Measurements from ENCODE around the gene LAP3. TPM values are rescaled to one million over a fixed set of nuclear protein-coding genes. Genes with fewer than 3 reads are reported as not detected.

The LAP3 gene
- total and polyA plus RNA-seq, 2 experiments from 2014 or later: 53.4 to 97.1 TPM

- Histone ChIP-seq H3K27me3 (no peaks in the 10 kb centered on the region), H3K36me3 (peaks cover 47% of the 10 kb centered on the region), H3K4me3 (no peak overlapping the region), H3K4me1 (ENCODE audit: low read depth) (peaks cover 4% of the 10 kb centered on the region), H3K9me3 (ENCODE audit: low read depth) (no peaks in the 10 kb centered on the region), H3K27ac (no peak overlapping the region)
- TF ChIP-seq CTCF (IDR thresholded peaks at IDR 0.05; ENCODE audit: low read depth, low read length): no peak
- peak in 1 of 2 donors; percentile 66 for DNase-seq (ENCODE audit: low read depth in 1 of 2, low spot score in 1 of 2)
Measured at GRCh38 chr4:17580969-17581368, 4.0 kb downstream of the LAP3 start.

- no peaks in the 10 kb centered on the region for H3K27me3 ChIP-seq
- no peak overlapping the region for H3K4me3 ChIP-seq
- no peaks in the 10 kb centered on the region for H3K9me3 ChIP-seq (ENCODE audit: low read depth)
- TF ChIP-seq CTCF (IDR thresholded peaks at IDR 0.05; ENCODE audit: low read depth, low read length): no peak
- no peak overlapping the region for H3K27ac ChIP-seq
- peaks cover 3% of the 10 kb centered on the region for H3K4me1 ChIP-seq (ENCODE audit: low read depth)
- H3K36me3 ChIP-seq: peaks cover 53% of the 10 kb centered on the region
- no peak for DNase-seq (ENCODE audit: low read depth in 1 of 2, low spot score in 1 of 2)
Measured at GRCh38 chr4:17583276-17583675, 6.3 kb downstream of the LAP3 start.

DNA sequence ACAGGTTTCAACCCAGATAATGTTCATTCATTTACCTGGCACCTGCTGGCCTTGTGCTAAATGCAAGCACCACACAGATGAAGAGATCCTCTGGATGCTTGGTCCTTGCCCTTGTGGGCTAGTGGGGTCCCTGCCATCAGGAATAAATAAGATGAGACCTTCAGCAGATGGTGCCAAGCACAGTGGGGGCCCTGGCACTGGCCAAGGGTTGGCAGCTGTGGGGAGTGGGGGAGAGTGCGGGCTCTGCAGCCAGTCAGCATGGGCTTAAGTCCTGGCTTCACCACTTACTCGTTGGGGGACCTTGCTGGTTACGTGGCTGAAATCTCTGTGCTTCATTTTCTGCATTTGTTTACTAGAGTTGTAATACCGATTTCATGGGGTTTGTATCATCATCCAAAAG, 6.9 kb downstream of the LAP3 start:
- Histone ChIP-seq H3K27me3 (no peaks in the 10 kb centered on the region), H3K36me3 (peaks cover 59% of the 10 kb centered on the region), H3K4me3 (no peak overlapping the region), H3K4me1 (ENCODE audit: low read depth) (no peaks in the 10 kb centered on the region), H3K9me3 (ENCODE audit: low read depth) (no peaks in the 10 kb centered on the region), H3K27ac (no peak overlapping the region)
- TF ChIP-seq CTCF (IDR thresholded peaks at IDR 0.05; ENCODE audit: low read depth, low read length): no peak
- DNase-seq (ENCODE audit: low read depth in 1 of 2, low spot score in 1 of 2): no peak

DNA sequence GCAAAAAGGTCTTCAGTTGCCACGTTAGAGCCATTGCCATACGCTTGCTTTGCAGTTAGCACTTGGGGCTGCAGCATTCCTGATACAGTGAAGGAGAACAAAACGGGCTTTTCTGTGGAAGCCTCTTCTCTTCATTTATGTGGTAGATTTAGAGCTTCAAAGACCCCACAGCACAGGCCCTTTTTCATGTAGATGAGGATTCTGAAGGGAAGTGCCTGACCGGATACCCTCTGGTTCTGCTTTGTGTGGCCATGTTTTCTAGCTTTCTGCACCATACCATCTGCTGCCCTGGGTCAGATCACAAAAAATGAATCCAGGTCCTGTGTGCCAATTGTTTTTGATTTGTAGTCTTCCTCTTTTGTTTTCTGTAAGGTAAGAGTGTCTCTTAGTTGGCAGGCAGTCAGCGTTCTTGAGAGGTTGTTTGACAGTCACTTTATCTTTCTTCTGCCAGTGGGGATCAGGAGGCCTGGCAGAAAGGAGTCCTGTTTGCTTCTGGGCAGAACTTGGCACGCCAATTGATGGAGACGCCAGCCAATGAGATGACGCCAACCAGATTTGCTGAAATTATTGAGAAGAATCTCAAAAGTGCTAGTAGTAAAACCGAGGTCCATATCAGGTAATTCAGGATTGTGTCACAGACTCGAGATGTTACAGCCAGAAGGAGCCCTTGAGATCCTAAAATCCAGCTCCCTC, 7.7 kb downstream of the LAP3 start:
- Histone ChIP-seq H3K27me3 (no peaks in the 10 kb centered on the region), H3K9me3 (ENCODE audit: low read depth) (no peaks in the 10 kb centered on the region), H3K36me3 (peaks cover 66% of the 10 kb centered on the region), H3K4me3 (no peak overlapping the region), H3K4me1 (ENCODE audit: low read depth) (no peaks in the 10 kb centered on the region), H3K27ac (no peak overlapping the region)
- no peak for TF ChIP-seq CTCF (IDR thresholded peaks at IDR 0.05; ENCODE audit: low read depth, low read length)
- no peak for DNase-seq (ENCODE audit: low read depth in 1 of 2, low spot score in 1 of 2)

DNA sequence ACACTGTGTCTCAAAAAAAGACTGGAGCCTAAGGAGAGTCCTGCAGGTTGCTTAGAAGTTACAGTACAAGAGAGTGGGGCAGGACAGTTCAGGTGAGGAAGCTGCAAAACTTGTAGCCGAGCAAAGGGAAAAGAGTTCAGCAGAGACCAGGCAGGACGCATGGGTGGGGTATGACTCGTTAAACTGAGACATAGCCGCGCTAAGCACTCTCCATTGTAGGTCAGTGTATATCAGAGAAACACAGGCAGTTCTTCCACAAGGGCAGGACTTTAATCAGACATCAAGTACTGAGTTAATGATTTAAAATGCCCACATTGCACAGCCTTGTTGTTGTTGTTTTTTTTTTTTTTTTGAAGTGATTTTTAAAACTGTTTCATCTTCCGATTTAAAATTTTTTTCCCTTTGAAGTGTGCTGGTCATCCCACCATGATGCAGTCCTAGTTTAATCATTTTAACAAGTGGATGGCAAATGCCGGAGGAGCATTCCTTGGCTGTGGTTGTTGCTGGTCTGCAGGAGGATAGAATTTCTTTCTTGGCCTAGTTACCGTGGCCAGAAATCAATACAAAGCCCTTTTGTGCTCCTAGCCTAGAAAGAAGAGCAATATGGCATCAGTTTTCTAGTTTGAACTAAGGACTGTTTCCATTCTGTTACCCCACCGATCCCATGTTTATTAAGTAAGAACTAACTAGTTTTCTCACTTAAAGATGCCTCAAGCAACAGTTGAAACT, 10.3 kb downstream of the LAP3 start:
- no peaks in the 10 kb centered on the region for H3K27me3 ChIP-seq
- no peaks in the 10 kb centered on the region for H3K4me1 ChIP-seq (ENCODE audit: low read depth)
- no peak overlapping the region for H3K4me3 ChIP-seq
- no peak for DNase-seq (ENCODE audit: low read depth in 1 of 2, low spot score in 1 of 2)
- no peaks in the 10 kb centered on the region for H3K9me3 ChIP-seq (ENCODE audit: low read depth)
- TF ChIP-seq CTCF (IDR thresholded peaks at IDR 0.05; ENCODE audit: low read depth, low read length): no peak
- H3K36me3 ChIP-seq: peaks cover 66% of the 10 kb centered on the region
- no peak overlapping the region for H3K27ac ChIP-seq

All from cardiac muscle cell (in vitro differentiated cells and primary cell).